HEK293 (cell line): Measurements from ENCODE around the gene FAM168A.

Experiments used
- CTCF ChIA-PET: fragments of 350-600 bp; formaldehyde crosslinking; extraction: SDS; loops from one replicate; lab custom pipeline; 2021; ENCODE audit warnings: antibody characterized with exemption; lab: Yijun Ruan, JAX
- POLR2A ChIA-PET: fragments of 300-600 bp; formaldehyde crosslinking; extraction: SDS; loops from one replicate; lab custom pipeline; 2020; ENCODE audit warnings: antibody characterized with exemption, inconsistent platforms; lab: Yijun Ruan, JAX
- H3K27ac ChIP-seq: fragments of 200-500 bp; sonication (Bioruptor generic); 2 replicates; pipeline ENCODE4 v1.5.1; 2014; ENCODE audit warnings: low read depth, low read length, control low read depth, inconsistent platforms; ENCODE audit errors: extremely low read depth
- H3K36me3 ChIP-seq, 2 experiments: fragments of 200-500 bp in 1 of 2; sonication (Bioruptor generic) in 1 of 2; 1 replicate in 1 of 2; 2 replicates in 1 of 2; pipeline ENCODE4 v1.5.1; 2014 to 2017; ENCODE audit warnings: inconsistent platforms in 2 of 2, low read length in 2 of 2; ENCODE audit not compliant: control insufficient read depth in 2 of 2, insufficient read depth in 1 of 2
- H3K4me1 ChIP-seq: fragments of 200-500 bp; sonication (Bioruptor generic); 2 replicates; pipeline ENCODE4 v1.5.1; 2014; ENCODE audit warnings: mild to moderate bottlenecking, low read length, inconsistent platforms; ENCODE audit not compliant: control insufficient read depth, insufficient read depth
- H3K4me3 ChIP-seq: 2 replicates; pipeline ENCODE4 v1.5.1; 2011; ENCODE audit warnings: low read depth, mild to moderate bottlenecking, control low read depth, low read length, moderate library complexity
- H3K9me3 ChIP-seq: fragments of 200-500 bp; sonication (Bioruptor generic); 2 replicates; pipeline ENCODE4 v1.5.1; 2014; ENCODE audit warnings: low read depth, low read length, inconsistent platforms; ENCODE audit not compliant: control insufficient read depth, insufficient read depth
- BCL11B ChIP-seq: fragments of 450-650 bp; formaldehyde crosslinking; IDR thresholded peaks from 2 replicates; pipeline ENCODE4 v1.5.1; 2016; ENCODE audit warnings: low read depth, missing biosample characterization, missing genetic modification characterization
- EGR2 ChIP-seq: fragments of 450-650 bp; formaldehyde crosslinking; IDR thresholded peaks from 2 replicates; pipeline ENCODE4 v1.5.1; 2016; ENCODE audit warnings: low read depth, missing biosample characterization, missing genetic modification characterization
- HOXA7 ChIP-seq: sonication (generic); formaldehyde crosslinking; IDR thresholded peaks from 2 replicates; pipeline ENCODE4 v1.8.1; 2022; ENCODE audit warnings: missing genetic modification reagents, borderline replicate concordance
- TRIM28 ChIP-seq: IDR thresholded peaks from 2 replicates; pipeline ENCODE4 v1.6.1; 2011; ENCODE audit warnings: low read length, control low read depth, borderline replicate concordance
- WT1 ChIP-seq: fragments of 450-650 bp; formaldehyde crosslinking; IDR thresholded peaks from 2 replicates; pipeline ENCODE4 v1.5.1; 2016; ENCODE audit warnings: missing biosample characterization, missing genetic modification characterization
- ZBTB17 ChIP-seq: fragments of 450-650 bp; formaldehyde crosslinking; IDR thresholded peaks from 2 replicates; pipeline ENCODE4 v1.5.1; 2016; ENCODE audit warnings: missing biosample characterization, missing genetic modification characterization
- ZBTB20 ChIP-seq: fragments of 450-650 bp; formaldehyde crosslinking; IDR thresholded peaks from 2 replicates; pipeline ENCODE4 v1.5.1; 2016; ENCODE audit warnings: missing biosample characterization, missing genetic modification characterization
- ZFP69B ChIP-seq: fragments of 450-650 bp; formaldehyde crosslinking; IDR thresholded peaks from 2 replicates; pipeline ENCODE4 v1.5.1; 2016; ENCODE audit warnings: missing biosample characterization, missing genetic modification characterization
- ZNF121 ChIP-seq: fragments of 450-650 bp; formaldehyde crosslinking; IDR thresholded peaks from 2 replicates; pipeline ENCODE4 v1.5.1; 2016; ENCODE audit warnings: missing biosample characterization, missing genetic modification characterization
- ZNF133 ChIP-seq: fragments of 450-650 bp; formaldehyde crosslinking; IDR thresholded peaks from 2 replicates; pipeline ENCODE4 v1.5.1; 2016; ENCODE audit warnings: missing biosample characterization, missing genetic modification characterization
- ZNF148 ChIP-seq: fragments of 450-650 bp; formaldehyde crosslinking; IDR thresholded peaks from 2 replicates; pipeline ENCODE4 v1.5.0; 2017; ENCODE audit warnings: missing biosample characterization, missing genetic modification characterization, borderline replicate concordance
- ZNF175 ChIP-seq: fragments of 450-650 bp; formaldehyde crosslinking; IDR thresholded peaks from 2 replicates; pipeline ENCODE4 v1.5.1; 2016; ENCODE audit warnings: missing biosample characterization, missing genetic modification characterization
- ZNF202 ChIP-seq: fragments of 450-650 bp; formaldehyde crosslinking; IDR thresholded peaks from 2 replicates; pipeline ENCODE4 v1.5.1; 2016; ENCODE audit warnings: missing biosample characterization, missing genetic modification characterization, borderline replicate concordance
- ZNF248 ChIP-seq: fragments of 450-650 bp; formaldehyde crosslinking; IDR thresholded peaks from 2 replicates; pipeline ENCODE4 v1.5.1; 2017; ENCODE audit warnings: missing biosample characterization, missing genetic modification characterization
- ZNF26 ChIP-seq: fragments of 450-650 bp; formaldehyde crosslinking; IDR thresholded peaks from 2 replicates; pipeline ENCODE4 v1.5.1; 2016; ENCODE audit warnings: missing biosample characterization, missing genetic modification characterization
- ZNF335 ChIP-seq: fragments of 450-650 bp; formaldehyde crosslinking; conservative IDR thresholded peaks from 2 replicates; pipeline ENCODE4 v1.5.1; 2016; ENCODE audit warnings: missing biosample characterization, missing genetic modification characterization
- ZNF416 ChIP-seq: fragments of 450-650 bp; formaldehyde crosslinking; IDR thresholded peaks from 2 replicates; pipeline ENCODE4 v1.5.1; 2016; ENCODE audit warnings: missing biosample characterization, missing genetic modification characterization
- ZNF501 ChIP-seq: fragments of 450-650 bp; formaldehyde crosslinking; IDR thresholded peaks from 2 replicates; pipeline ENCODE4 v1.5.1; 2016; ENCODE audit warnings: missing biosample characterization, missing genetic modification characterization
- ZNF555 ChIP-seq: fragments of 450-650 bp; formaldehyde crosslinking; conservative IDR thresholded peaks from 2 replicates; pipeline ENCODE4 v1.5.1; 2017; ENCODE audit warnings: missing biosample characterization, mild to moderate bottlenecking, missing genetic modification characterization, inconsistent platforms
- ZNF626 ChIP-seq: fragments of 450-650 bp; sonication (Bioruptor Pico); formaldehyde crosslinking; IDR thresholded peaks from 2 replicates; pipeline ENCODE4 v1.5.1; 2018; ENCODE audit warnings: missing biosample characterization, missing genetic modification characterization, inconsistent platforms
- ZNF670 ChIP-seq: fragments of 450-650 bp; formaldehyde crosslinking; IDR thresholded peaks from 2 replicates; pipeline ENCODE4 v1.5.1; 2016; ENCODE audit warnings: missing biosample characterization, missing genetic modification characterization, low read depth
- ZNF768 ChIP-seq: fragments of 450-650 bp; formaldehyde crosslinking; IDR thresholded peaks from 2 replicates; pipeline ENCODE4 v1.5.1; 2018; ENCODE audit warnings: missing biosample characterization, mild to moderate bottlenecking, missing genetic modification characterization
- TF ChIP-seq, protein P1 (sequence below): fragments of 450-650 bp; formaldehyde crosslinking; IDR thresholded peaks from 2 replicates; pipeline ENCODE4 v1.5.1; 2016; ENCODE audit warnings: missing biosample characterization, missing genetic modification characterization, low read depth
- TF ChIP-seq, protein P2 (sequence below): fragments of 450-650 bp; formaldehyde crosslinking; conservative IDR thresholded peaks from 2 replicates; pipeline ENCODE4 v1.5.1; 2016; ENCODE audit warnings: low read depth, missing biosample characterization, missing genetic modification characterization

Gene FAM168A

DNA sequence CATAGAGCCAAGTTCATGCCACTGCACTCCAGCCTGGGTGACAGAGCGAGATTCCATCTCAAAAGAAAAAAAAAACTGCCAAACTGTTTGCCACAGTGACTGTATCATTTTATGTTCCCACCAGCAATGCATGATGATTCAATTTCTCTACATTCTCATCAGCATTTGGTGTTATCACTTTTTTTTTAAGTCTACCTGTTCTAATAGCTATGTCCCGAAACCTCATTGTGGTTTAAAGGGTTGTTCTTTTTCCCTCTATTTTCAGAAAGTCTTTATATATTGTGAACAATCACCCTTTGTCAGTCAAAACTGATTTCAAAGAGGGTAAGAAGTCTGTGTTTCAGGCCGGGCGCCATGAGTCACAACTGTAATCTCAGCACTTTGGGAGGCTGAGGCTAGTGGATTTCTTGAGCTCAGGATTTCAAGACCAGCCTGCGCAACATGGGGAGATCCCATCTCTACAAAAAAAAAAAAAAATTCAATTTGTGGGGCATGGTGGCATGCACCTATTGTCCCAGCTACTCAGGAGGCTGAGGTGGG is 14.8 kb upstream of the FAM168A start:
- POLR2A ChIA-PET: no interaction called here
- no peak overlapping the region for H3K27ac ChIP-seq
- no peak overlapping the region for H3K4me3 ChIP-seq
- H3K36me3 ChIP-seq: no peaks in the 10 kb centered on the region
- H3K9me3 ChIP-seq: no peaks in the 10 kb centered on the region
- TF ChIP-seq HOXA7 (CRISPR knock-in tag) (no peak), ZNF148 (no peak), ZNF202 (tag by site-specific recombination) (no peak), WT1 (no peak)
- no peaks in the 10 kb centered on the region for H3K4me1 ChIP-seq
- CTCF ChIA-PET: interaction anchor here (0.6 to 2.1 kb wide), 5 partner anchors 11 to 146 kb away, joined by 3 to 8 read pairs (median 3); no protein-coding TSS in a partner anchor

GRCh38 chr11:73598719-73599379 is 937 bp upstream of the FAM168A start:
- POLR2A ChIA-PET: interaction anchor here (0.6 to 1.3 kb wide), 12 partner anchors 26 to 512 kb away, joined by 3 to 12 read pairs (median 4); partner anchors contain the start of gene RAB6A
- H3K4me3 ChIP-seq: peak overlapping the region; percentile 97
- H3K4me1 ChIP-seq: peaks cover 5% of the 10 kb centered on the region; the same call in 1 of the 2 replicates
- no peaks in the 10 kb centered on the region for H3K36me3 ChIP-seq
- H3K27ac ChIP-seq: peak overlapping the region; percentile 87; the same call in 1 of the 2 replicates
- no peak for TF ChIP-seq ZNF626
- no peak for TF ChIP-seq ZNF555 (tag by site-specific recombination)
- no peak for TF ChIP-seq ZNF26
- no peak for TF ChIP-seq EGR2 (tag by site-specific recombination)
- TF ChIP-seq TRIM28: peak; percentile 56; the same call in 1 of the 2 replicates
- TF ChIP-seq ZNF768 (tag by site-specific recombination): no peak
- no peak for TF ChIP-seq ZNF416 (tag by site-specific recombination)
- TF ChIP-seq ZNF501 (tag by site-specific recombination): no peak
- TF ChIP-seq ZNF133 (tag by site-specific recombination): no peak
- TF ChIP-seq, protein P1, sequence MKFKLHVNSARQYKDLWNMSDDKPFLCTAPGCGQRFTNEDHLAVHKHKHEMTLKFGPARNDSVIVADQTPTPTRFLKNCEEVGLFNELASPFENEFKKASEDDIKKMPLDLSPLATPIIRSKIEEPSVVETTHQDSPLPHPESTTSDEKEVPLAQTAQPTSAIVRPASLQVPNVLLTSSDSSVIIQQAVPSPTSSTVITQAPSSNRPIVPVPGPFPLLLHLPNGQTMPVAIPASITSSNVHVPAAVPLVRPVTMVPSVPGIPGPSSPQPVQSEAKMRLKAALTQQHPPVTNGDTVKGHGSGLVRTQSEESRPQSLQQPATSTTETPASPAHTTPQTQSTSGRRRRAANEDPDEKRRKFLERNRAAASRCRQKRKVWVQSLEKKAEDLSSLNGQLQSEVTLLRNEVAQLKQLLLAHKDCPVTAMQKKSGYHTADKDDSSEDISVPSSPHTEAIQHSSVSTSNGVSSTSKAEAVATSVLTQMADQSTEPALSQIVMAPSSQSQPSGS (tag by site-specific recombination): peak; percentile 89
- no peak for TF ChIP-seq ZNF670
- TF ChIP-seq ZNF335 (tag by site-specific recombination): peak; percentile 63
- TF ChIP-seq, protein P2, sequence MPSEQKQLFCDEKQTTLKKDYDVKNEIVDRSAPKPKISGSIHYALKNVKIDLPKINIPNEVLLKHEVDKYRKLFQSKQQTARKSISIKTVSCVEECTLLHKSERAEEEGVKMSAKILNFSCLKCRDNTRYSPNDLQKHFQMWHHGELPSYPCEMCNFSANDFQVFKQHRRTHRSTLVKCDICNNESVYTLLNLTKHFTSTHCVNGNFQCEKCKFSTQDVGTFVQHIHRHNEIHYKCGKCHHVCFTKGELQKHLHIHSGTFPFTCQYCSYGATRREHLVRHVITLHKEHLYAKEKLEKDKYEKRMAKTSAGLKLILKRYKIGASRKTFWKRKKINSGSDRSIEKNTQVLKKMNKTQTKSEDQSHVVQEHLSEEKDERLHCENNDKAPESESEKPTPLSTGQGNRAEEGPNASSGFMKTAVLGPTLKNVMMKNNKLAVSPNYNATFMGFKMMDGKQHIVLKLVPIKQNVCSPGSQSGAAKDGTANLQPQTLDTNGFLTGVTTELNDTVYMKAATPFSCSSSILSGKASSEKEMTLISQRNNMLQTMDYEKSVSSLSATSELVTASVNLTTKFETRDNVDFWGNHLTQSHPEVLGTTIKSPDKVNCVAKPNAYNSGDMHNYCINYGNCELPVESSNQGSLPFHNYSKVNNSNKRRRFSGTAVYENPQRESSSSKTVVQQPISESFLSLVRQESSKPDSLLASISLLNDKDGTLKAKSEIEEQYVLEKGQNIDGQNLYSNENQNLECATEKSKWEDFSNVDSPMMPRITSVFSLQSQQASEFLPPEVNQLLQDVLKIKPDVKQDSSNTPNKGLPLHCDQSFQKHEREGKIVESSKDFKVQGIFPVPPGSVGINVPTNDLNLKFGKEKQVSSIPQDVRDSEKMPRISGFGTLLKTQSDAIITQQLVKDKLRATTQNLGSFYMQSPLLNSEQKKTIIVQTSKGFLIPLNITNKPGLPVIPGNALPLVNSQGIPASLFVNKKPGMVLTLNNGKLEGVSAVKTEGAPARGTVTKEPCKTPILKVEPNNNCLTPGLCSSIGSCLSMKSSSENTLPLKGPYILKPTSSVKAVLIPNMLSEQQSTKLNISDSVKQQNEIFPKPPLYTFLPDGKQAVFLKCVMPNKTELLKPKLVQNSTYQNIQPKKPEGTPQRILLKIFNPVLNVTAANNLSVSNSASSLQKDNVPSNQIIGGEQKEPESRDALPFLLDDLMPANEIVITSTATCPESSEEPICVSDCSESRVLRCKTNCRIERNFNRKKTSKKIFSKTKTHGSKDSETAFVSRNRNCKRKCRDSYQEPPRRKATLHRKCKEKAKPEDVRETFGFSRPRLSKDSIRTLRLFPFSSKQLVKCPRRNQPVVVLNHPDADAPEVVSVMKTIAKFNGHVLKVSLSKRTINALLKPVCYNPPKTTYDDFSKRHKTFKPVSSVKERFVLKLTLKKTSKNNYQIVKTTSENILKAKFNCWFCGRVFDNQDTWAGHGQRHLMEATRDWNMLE (tag by site-specific recombination): 0 out of 2 replicates have a peak, but pooled peaks have one; percentile 1
- no peak for TF ChIP-seq ZNF121 (tag by site-specific recombination)
- TF ChIP-seq ZBTB20 (tag by site-specific recombination): 0 out of 2 replicates have a peak, but pooled peaks have one; percentile 8
- TF ChIP-seq ZFP69B (tag by site-specific recombination): no peak
- no peak for TF ChIP-seq ZNF175 (tag by site-specific recombination)
- TF ChIP-seq ZNF248: no peak
- no peak for TF ChIP-seq BCL11B (tag by site-specific recombination)
- TF ChIP-seq ZBTB17 (tag by site-specific recombination): peak; percentile 50; the same call in 1 of the 2 replicates
- TF ChIP-seq, all 188 proteins: peak for 6
- CTCF ChIA-PET: interaction anchor here (0.6 to 1.3 kb wide), 7 partner anchors 28 to 1114 kb away, joined by 3 to 5 read pairs (median 3); no protein-coding TSS in a partner anchor
- no peaks in the 10 kb centered on the region for H3K9me3 ChIP-seq
